Mesendoderm (in vitro differentiated cells): ENCODE results near the gene CYTH3.

ENCODE experiments used
- DNase-seq: peaks from one replicate; pipeline ENCODE4 v3.0.0; 2013
- H2AK5ac ChIP-seq: 2 replicates; pipeline ENCODE4 v1.6.1; 2013; ENCODE audit warnings: low read length, inconsistent platforms
- H2BK120ac ChIP-seq: 2 replicates; pipeline ENCODE4 v1.6.1; 2013; ENCODE audit warnings: low read depth, mild to moderate bottlenecking, low read length, moderate library complexity, mixed read lengths
- H2BK15ac ChIP-seq: replicated peaks from 2 replicates; pipeline ENCODE4 v1.6.1; 2013; ENCODE audit warnings: low read depth, mild to moderate bottlenecking, moderate library complexity
- H2BK5ac ChIP-seq: 2 replicates; pipeline ENCODE4 v1.6.1; 2013; ENCODE audit warnings: low read length, inconsistent platforms
- H3K18ac ChIP-seq: 2 replicates; pipeline ENCODE4 v1.6.1; 2013; ENCODE audit warnings: mild to moderate bottlenecking, low read length, mixed read lengths
- H3K23ac ChIP-seq: one replicate; pipeline ENCODE4 v1.6.1; 2013; ENCODE audit warnings: low read length
- H3K27ac ChIP-seq: 2 replicates; pipeline ENCODE4 v1.5.1; 2013; ENCODE audit warnings: low read depth, mild to moderate bottlenecking, inconsistent platforms, low read length, moderate library complexity
- H3K27me3 ChIP-seq: 2 replicates; pipeline ENCODE4 v1.6.1; 2013; ENCODE audit warnings: low read length, control low read depth, mild to moderate bottlenecking, inconsistent platforms; ENCODE audit not compliant: insufficient read depth, poor library complexity
- H3K36me3 ChIP-seq: 2 replicates; pipeline ENCODE4 v1.6.1; 2013; ENCODE audit warnings: low read length, inconsistent platforms; ENCODE audit not compliant: control insufficient read depth, insufficient read depth
- H3K4ac ChIP-seq: one replicate; pipeline ENCODE4 v1.6.1; 2013; ENCODE audit warnings: low read depth, mild to moderate bottlenecking, low read length, moderate library complexity
- H3K4me1 ChIP-seq: 2 replicates; pipeline ENCODE4 v1.6.1; 2013; ENCODE audit warnings: low read depth, low read length, inconsistent platforms; ENCODE audit not compliant: control insufficient read depth
- H3K4me2 ChIP-seq: 2 replicates; pipeline ENCODE4 v1.6.1; 2013; ENCODE audit warnings: low read length
- H3K4me3 ChIP-seq: 2 replicates; pipeline ENCODE4 v1.5.1; 2013; ENCODE audit warnings: mild to moderate bottlenecking, low read length
- H3K56ac ChIP-seq: one replicate; pipeline ENCODE4 v1.6.1; 2013; ENCODE audit warnings: low read length
- H3K79me1 ChIP-seq: 2 replicates; pipeline ENCODE4 v1.6.1; 2013; ENCODE audit warnings: low read length, inconsistent platforms
- H3K79me2 ChIP-seq: 2 replicates; pipeline ENCODE4 v1.6.1; 2013; ENCODE audit warnings: mild to moderate bottlenecking, low read length; ENCODE audit not compliant: control insufficient read depth, insufficient read depth
- H3K9ac ChIP-seq: 2 replicates; pipeline ENCODE4 v1.6.1; 2013; ENCODE audit warnings: low read length, inconsistent platforms
- H4K5ac ChIP-seq: one replicate; pipeline ENCODE4 v1.6.1; 2013; ENCODE audit warnings: low read length
- H4K8ac ChIP-seq: one replicate; pipeline ENCODE4 v1.6.1; 2013; ENCODE audit warnings: low read depth, mild to moderate bottlenecking, control low read depth, low read length, moderate library complexity
- WGBS: extraction: QIAGEN DNeasy Blood & Tissue Kit; methylation state at CpG from one replicate; pipeline ENCODE4 v1.1.7; 2013; ENCODE audit warnings: low lambda C conversion rate, missing lambda C conversion rate; ENCODE audit not compliant: insufficient coverage; ENCODE audit errors: extremely low coverage; 5-methylcytosine and 5-hydroxymethylcytosine counted together

CYTH3 gene

GRCh38 chr7:6260291-6261187 is 11.9 kb downstream of the CYTH3 start:
- no peak overlapping the region for H3K9ac ChIP-seq
- H2AK5ac ChIP-seq = no peak overlapping the region
- H3K4me1 ChIP-seq = peaks cover 10% of the 10 kb centered on the region
- no CpG with 5 or more reads among the region's 6 CpGs for WGBS
- no peaks in the 10 kb centered on the region for H3K27me3 ChIP-seq
- H3K18ac ChIP-seq = no peak overlapping the region
- no peak overlapping the region for H2BK120ac ChIP-seq
- no peak overlapping the region for H3K4ac ChIP-seq
- H4K5ac ChIP-seq = no peak overlapping the region
- H3K23ac ChIP-seq = no peak overlapping the region
- H3K27ac ChIP-seq = no peak overlapping the region
- H3K36me3 ChIP-seq = no peaks in the 10 kb centered on the region
- no peak overlapping the region for H2BK15ac ChIP-seq
- no peak overlapping the region for H3K4me2 ChIP-seq
- no peak for DNase-seq
- H2BK5ac ChIP-seq = no peak overlapping the region
- H3K4me3 ChIP-seq = no peak overlapping the region
- peak overlapping the region; percentile 10 for H3K56ac ChIP-seq
- H3K79me2 ChIP-seq = no peaks in the 10 kb centered on the region
- no peak overlapping the region for H4K8ac ChIP-seq
- peaks cover 4% of the 10 kb centered on the region for H3K79me1 ChIP-seq

GRCh38 chr7:6259257-6259656 is 13.2 kb downstream of the CYTH3 start:
- Histone ChIP-seq H3K36me3 (no peaks in the 10 kb centered on the region), H3K9ac (no peak overlapping the region), H3K56ac (no peak overlapping the region), H3K4ac (no peak overlapping the region), H3K4me3 (no peak overlapping the region), H2BK120ac (no peak overlapping the region), H3K18ac (no peak overlapping the region), H2AK5ac (no peak overlapping the region), H3K4me2 (no peak overlapping the region), H3K23ac (no peak overlapping the region), H3K79me1 (peaks cover 4% of the 10 kb centered on the region), H3K27ac (no peak overlapping the region), H2BK15ac (no peak overlapping the region), H3K27me3 (no peaks in the 10 kb centered on the region), H3K79me2 (no peaks in the 10 kb centered on the region), H3K4me1 (peaks cover 10% of the 10 kb centered on the region), H4K8ac (no peak overlapping the region), H4K5ac (no peak overlapping the region), H2BK5ac (no peak overlapping the region)
- no peak for DNase-seq
- no CpG with 5 or more reads among the region's 3 CpGs for WGBS

GRCh38 chr7:6258440-6259182 is 13.8 kb downstream of the CYTH3 start:
- no peak overlapping the region for H2BK120ac ChIP-seq
- H3K4ac ChIP-seq = no peak overlapping the region
- no peak overlapping the region for H2AK5ac ChIP-seq
- H3K27ac ChIP-seq = no peak overlapping the region
- H4K8ac ChIP-seq = no peak overlapping the region
- peaks cover 10% of the 10 kb centered on the region for H3K4me1 ChIP-seq
- no peak overlapping the region for H3K9ac ChIP-seq
- DNase-seq = peak; percentile 79
- H3K56ac ChIP-seq = no peak overlapping the region
- H3K23ac ChIP-seq = no peak overlapping the region
- H3K4me2 ChIP-seq = no peak overlapping the region
- H2BK15ac ChIP-seq = no peak overlapping the region
- H3K4me3 ChIP-seq = no peak overlapping the region
- H3K27me3 ChIP-seq = no peaks in the 10 kb centered on the region
- H4K5ac ChIP-seq = no peak overlapping the region
- no CpG with 5 or more reads among the region's 5 CpGs for WGBS
- H3K18ac ChIP-seq = no peak overlapping the region
- no peaks in the 10 kb centered on the region for H3K36me3 ChIP-seq
- peaks cover 4% of the 10 kb centered on the region for H3K79me1 ChIP-seq
- H3K79me2 ChIP-seq = no peaks in the 10 kb centered on the region
- H2BK5ac ChIP-seq = no peak overlapping the region

GRCh38 chr7:6257675-6258074 is 14.7 kb downstream of the CYTH3 start:
- no peak overlapping the region for H3K23ac ChIP-seq
- no peak overlapping the region for H2BK120ac ChIP-seq
- H4K5ac ChIP-seq = no peak overlapping the region
- H3K4ac ChIP-seq = no peak overlapping the region
- H3K27me3 ChIP-seq = no peaks in the 10 kb centered on the region
- H3K4me1 ChIP-seq = peaks cover 10% of the 10 kb centered on the region
- no peak overlapping the region for H2BK15ac ChIP-seq
- H2AK5ac ChIP-seq = no peak overlapping the region
- no CpG with 5 or more reads among the region's 4 CpGs for WGBS
- H3K9ac ChIP-seq = no peak overlapping the region
- no peak overlapping the region for H2BK5ac ChIP-seq
- no peak overlapping the region for H3K4me2 ChIP-seq
- no peak for DNase-seq
- H3K79me2 ChIP-seq = no peaks in the 10 kb centered on the region
- H3K79me1 ChIP-seq = peaks cover 4% of the 10 kb centered on the region
- H3K56ac ChIP-seq = no peak overlapping the region
- H3K18ac ChIP-seq = no peak overlapping the region
- no peaks in the 10 kb centered on the region for H3K36me3 ChIP-seq
- no peak overlapping the region for H4K8ac ChIP-seq
- H3K27ac ChIP-seq = no peak overlapping the region
- no peak overlapping the region for H3K4me3 ChIP-seq

- H3K18ac ChIP-seq = no peak overlapping the region
- H4K5ac ChIP-seq = no peak overlapping the region
- H3K27me3 ChIP-seq = no peaks in the 10 kb centered on the region
- H3K4me1 ChIP-seq = peaks cover 10% of the 10 kb centered on the region
- no peak overlapping the region for H3K4me3 ChIP-seq
- H2AK5ac ChIP-seq = no peak overlapping the region
- H3K56ac ChIP-seq = no peak overlapping the region
- no peaks in the 10 kb centered on the region for H3K36me3 ChIP-seq
- H2BK120ac ChIP-seq = no peak overlapping the region
- H4K8ac ChIP-seq = no peak overlapping the region
- no peak overlapping the region for H3K4me2 ChIP-seq
- no peak overlapping the region for H2BK15ac ChIP-seq
- H3K4ac ChIP-seq = no peak overlapping the region
- no peak overlapping the region for H3K9ac ChIP-seq
- DNase-seq = no peak
- WGBS = no CpG with 5 or more reads among the region's 9 CpGs
- no peak overlapping the region for H3K27ac ChIP-seq
- no peak overlapping the region for H2BK5ac ChIP-seq
- no peak overlapping the region for H3K23ac ChIP-seq
- H3K79me2 ChIP-seq = no peaks in the 10 kb centered on the region
- peaks cover 4% of the 10 kb centered on the region for H3K79me1 ChIP-seq
Observed at GRCh38 chr7:6256677-6257535, 15.5 kb downstream of the CYTH3 start.
